Vagina (tissue), 2 donors: ENCODE results near the gene NRXN3.

ENCODE experiments used
- CTCF ChIP-seq, 3 experiments: fragments of 450-650 bp in 2 of 3; fragments of 200-600 bp in 1 of 3; sonication (generic) in 1 of 3; IDR thresholded peaks; one replicate each; pipeline ENCODE4 v1.5.1; 2017 to 2019; ENCODE audit warnings: antibody characterized with exemption in 3 of 3, mild to moderate bottlenecking in 2 of 3, moderate library complexity in 2 of 3
- POLR2A ChIP-seq, 2 donors: fragments of 450-650 bp; IDR thresholded peaks; one replicate each; pipeline ENCODE4 v1.6.1; 2017; ENCODE audit warnings: antibody characterized with exemption in 2 of 2, mild to moderate bottlenecking in 2 of 2, moderate library complexity in 2 of 2

GRCh38 chr14:79453276-79453675, 1283.1 kb downstream of the NRXN3 start:
- no peak for TF ChIP-seq CTCF (IDR thresholded peaks at IDR 0.05)
- no peak for TF ChIP-seq POLR2A (IDR thresholded peaks at IDR 0.05)
